ENCODE measurements around the gene RBMS1. TPM values are rescaled to one million over a fixed set of nuclear protein-coding genes. Genes with fewer than 3 reads are reported as not detected.
A peak's percentile ranks its signal among the peaks of the same experiment; 100 is the strongest.

The RBMS1 gene
- total RNA-seq, 1 donor from 2014 or later: 54.7 TPM

DNA sequence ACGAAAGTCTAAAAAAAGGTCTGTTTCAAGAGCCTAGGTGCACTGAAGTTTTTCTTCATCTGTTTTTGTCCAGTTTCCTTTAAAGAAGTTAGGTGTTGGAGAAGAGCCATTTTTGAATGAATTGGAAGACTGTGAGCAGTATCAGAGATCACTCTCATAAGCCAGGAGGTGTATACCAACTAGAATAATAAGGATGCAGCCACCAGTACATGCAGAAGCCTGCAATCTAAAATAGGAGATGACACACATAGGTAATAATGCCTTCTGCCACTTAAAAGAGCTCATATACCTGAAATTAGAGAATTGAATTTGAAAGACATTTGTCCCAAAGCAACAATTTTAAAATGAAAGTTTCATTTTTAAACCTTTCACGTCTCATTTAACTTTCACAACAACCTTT lies 81.7 kb downstream of the RBMS1 start:
- H3K4me3 ChIP-seq (ENCODE audit: low read depth, low read length): no peak overlapping the region
- DNase-seq (ENCODE audit: low read depth): no peak
- TF ChIP-seq, protein P1, sequence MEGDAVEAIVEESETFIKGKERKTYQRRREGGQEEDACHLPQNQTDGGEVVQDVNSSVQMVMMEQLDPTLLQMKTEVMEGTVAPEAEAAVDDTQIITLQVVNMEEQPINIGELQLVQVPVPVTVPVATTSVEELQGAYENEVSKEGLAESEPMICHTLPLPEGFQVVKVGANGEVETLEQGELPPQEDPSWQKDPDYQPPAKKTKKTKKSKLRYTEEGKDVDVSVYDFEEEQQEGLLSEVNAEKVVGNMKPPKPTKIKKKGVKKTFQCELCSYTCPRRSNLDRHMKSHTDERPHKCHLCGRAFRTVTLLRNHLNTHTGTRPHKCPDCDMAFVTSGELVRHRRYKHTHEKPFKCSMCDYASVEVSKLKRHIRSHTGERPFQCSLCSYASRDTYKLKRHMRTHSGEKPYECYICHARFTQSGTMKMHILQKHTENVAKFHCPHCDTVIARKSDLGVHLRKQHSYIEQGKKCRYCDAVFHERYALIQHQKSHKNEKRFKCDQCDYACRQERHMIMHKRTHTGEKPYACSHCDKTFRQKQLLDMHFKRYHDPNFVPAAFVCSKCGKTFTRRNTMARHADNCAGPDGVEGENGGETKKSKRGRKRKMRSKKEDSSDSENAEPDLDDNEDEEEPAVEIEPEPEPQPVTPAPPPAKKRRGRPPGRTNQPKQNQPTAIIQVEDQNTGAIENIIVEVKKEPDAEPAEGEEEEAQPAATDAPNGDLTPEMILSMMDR (conservative IDR thresholded peaks at IDR 0.05; ENCODE audit: low read depth, low read length): no peak

DNA sequence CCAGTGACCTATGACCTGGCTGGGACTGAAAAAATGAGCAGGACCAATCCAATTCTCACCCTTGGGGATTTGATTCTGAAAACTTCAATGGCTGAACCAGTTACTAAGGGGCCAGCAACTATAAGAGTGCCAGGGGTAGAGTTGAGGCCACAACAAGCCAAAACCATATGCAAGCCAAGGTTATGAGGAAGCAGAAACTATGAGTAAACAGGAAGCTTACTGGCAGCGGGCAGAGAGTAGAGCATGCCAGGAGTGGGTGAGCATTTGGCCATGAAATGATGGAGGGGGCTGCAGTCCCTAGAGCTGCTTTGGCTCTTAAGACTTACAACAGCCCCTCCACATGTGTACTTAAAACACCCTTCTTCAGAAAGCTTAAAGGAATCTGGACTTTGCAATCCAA lies 82.4 kb downstream of the RBMS1 start:
- DNase-seq (ENCODE audit: low read depth): no peak
- no peak overlapping the region for H3K4me3 ChIP-seq (ENCODE audit: low read depth, low read length)
- TF ChIP-seq, protein P1 (conservative IDR thresholded peaks at IDR 0.05; ENCODE audit: low read depth, low read length): no peak

DNA sequence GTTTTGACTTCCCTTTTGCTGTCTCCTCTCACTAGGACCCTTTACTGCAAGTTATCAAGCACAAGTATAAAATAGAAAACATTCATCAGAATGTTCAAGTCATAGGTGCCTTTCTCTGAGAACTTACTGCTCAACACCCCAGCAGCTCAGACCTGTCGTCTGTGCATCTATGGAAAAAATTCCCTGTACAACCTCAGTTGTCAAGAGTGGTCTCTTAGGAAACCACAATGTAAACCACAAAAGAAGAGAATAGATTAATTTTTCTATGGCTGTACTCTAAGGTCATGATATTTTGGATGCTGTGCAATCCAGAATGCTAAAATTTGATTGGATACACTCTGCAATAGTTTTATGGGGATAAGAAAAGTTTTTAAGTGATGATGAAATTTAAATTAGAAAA lies 84.1 kb downstream of the RBMS1 start:
- DNase-seq (ENCODE audit: low read depth): no peak
- H3K4me3 ChIP-seq (ENCODE audit: low read depth, low read length): no peak overlapping the region
- TF ChIP-seq, protein P1 (conservative IDR thresholded peaks at IDR 0.05; ENCODE audit: low read depth, low read length): no peak

DNA sequence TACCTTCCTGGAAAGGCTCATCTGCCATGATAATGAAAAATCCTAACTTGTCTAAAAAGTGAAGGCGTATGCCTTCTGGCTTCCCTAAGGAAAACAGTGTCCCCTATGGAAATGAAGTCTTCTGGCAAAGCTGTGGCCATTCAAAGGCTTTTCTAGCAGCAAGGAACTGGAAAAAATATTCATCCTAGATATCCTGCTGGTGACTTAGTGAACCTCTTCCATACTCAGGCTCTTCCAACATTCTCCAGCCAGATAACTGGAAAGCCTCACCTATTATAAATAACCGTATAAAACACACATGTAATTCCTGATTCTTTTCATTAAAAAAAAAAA lies 84.7 kb downstream of the RBMS1 start:
- no peak for DNase-seq (ENCODE audit: low read depth)
- no peak overlapping the region for H3K4me3 ChIP-seq (ENCODE audit: low read depth, low read length)
- TF ChIP-seq, protein P1 (conservative IDR thresholded peaks at IDR 0.05; ENCODE audit: low read depth, low read length): peak; percentile 4

DNA sequence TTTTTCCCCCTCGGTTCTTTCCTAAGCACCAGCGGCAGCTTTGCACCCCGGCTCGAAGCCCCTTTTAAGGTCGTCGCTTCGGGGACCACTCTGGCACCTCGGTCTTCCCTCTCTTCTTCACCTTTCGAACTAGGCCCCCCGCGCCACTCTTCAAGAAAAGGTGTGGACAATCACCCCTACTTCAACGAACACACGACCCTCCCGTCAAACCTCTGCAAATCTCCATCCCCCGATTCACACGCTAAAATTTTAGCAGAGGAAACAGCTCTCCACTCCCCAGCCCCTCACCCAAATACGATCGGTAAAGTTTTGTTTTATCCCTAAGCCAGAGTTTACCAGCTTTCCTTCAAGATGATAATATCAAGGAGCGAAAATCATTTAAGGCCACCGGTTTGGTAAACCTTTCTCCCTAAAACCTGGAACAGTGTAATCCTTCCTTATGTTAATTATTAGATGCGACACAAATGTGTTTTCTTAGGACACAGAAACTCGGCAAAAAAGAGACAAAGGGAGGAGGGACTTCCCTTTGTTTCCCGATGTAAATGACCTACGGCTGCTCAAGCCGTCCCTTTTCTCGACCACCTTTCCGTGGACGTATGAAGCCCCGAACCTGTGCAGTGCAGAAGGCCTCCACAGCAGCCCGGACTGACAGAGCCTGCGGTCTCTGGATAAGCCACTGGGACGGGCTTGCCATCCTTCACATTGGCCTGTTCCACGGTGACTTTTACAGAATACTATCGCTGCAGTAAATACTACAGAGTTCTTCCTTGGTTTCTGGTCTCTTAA lies 85.2 kb downstream of the RBMS1 start:
- no peak for DNase-seq (ENCODE audit: low read depth)
- H3K4me3 ChIP-seq (ENCODE audit: low read depth, low read length): peak overlapping the region; percentile 82
- TF ChIP-seq, protein P1 (conservative IDR thresholded peaks at IDR 0.05; ENCODE audit: low read depth, low read length): no peak

DNA sequence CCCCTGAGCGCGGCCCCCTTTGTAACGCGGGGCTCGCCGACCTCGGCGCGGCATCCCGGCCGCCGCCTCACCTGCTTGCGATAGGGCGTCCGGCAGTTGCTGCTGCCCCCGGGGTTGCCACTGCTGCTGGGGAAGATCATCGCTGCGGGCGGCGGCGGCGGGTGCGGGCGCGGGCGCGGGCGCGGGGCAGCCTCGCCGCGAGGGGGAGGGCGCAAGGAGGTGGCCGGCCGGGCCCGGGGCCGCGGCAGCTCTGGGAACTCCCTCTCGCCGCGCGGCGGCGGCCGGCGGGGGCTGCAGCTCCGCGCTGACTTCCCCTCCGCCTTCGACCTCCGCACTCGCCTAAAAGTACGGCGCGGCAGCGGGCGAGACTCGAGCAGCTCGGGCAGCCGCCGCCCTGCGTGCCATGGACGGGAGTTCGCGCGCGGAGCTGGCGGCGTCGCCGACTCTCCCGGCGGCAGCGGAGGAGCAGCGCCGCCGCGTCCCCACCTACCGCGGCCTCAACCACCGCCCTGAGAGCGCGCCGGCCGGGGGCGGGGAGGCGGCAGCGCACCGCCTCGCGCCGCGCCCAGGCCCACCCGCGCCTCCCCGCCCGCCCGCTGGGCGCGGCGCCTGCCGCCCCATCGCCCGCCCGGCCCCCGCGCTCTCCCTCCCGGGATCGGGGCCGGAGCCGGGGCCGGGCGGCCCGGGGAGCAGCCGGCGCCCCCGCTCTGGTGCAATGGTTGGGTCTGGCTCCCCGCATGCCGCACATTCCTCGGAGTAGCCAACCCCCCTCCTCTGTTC lies 86.0 kb downstream of the RBMS1 start:
- peak overlapping the region; percentile 82 for H3K4me3 ChIP-seq (ENCODE audit: low read depth, low read length)
- DNase-seq (ENCODE audit: low read depth): no peak
- TF ChIP-seq, protein P1 (conservative IDR thresholded peaks at IDR 0.05; ENCODE audit: low read depth, low read length): no peak

All from epithelial cell of proximal tubule (primary cell).